CD4-positive, alpha-beta memory T cell (primary cell): ENCODE results near the gene CENPVL2. TPM values are rescaled to one million over a fixed set of nuclear protein-coding genes. Genes with fewer than 3 reads are reported as not detected.
"Not testable (repeated sequence)": the region's sequence is repeated elsewhere in the genome, so short reads cannot be mapped to it uniquely, and the experiment has no call there.

Source experiments
- CTCF ChIA-PET: fragments of 350-600 bp; sonication (Branson Sonifier 250); formaldehyde crosslinking; loops from one replicate; lab custom pipeline; 2021; ENCODE audit warnings: inconsistent platforms; ENCODE audit not compliant: partially characterized antibody; lab: Charles Lee
- POLR2A ChIA-PET: fragments of 350-600 bp; sonication (Branson Sonifier 250); formaldehyde crosslinking; loops from one replicate; lab custom pipeline; 2021; ENCODE audit not compliant: partially characterized antibody; lab: Charles Lee
- DNase-seq, 5 donors: peaks; one replicate each; pipeline versions ENCODE4 v3.0.0 to v3.0.0-alpha.2; 2020 to 2022; ENCODE audit warnings: mixed read lengths in 1 of 5
- H3K27ac ChIP-seq: one replicate; pipeline ENCODE4 v1.7.0; 2013; ENCODE audit warnings: low read depth, low read length
- H3K27me3 ChIP-seq: 2 replicates; pipeline ENCODE4 v1.7.0; 2013; ENCODE audit warnings: mild to moderate bottlenecking, low read length, moderate library complexity; ENCODE audit not compliant: insufficient read depth
- H3K36me3 ChIP-seq: 2 replicates; pipeline ENCODE4 v1.7.0; 2013; ENCODE audit warnings: mild to moderate bottlenecking, low read length, moderate library complexity; ENCODE audit not compliant: insufficient read depth
- H3K4me1 ChIP-seq: 2 replicates; pipeline ENCODE4 v1.7.0; 2013; ENCODE audit warnings: mild to moderate bottlenecking, low read length, moderate library complexity; ENCODE audit not compliant: insufficient read depth
- H3K4me3 ChIP-seq, 2 donors: one replicate each; pipeline ENCODE4 v1.7.0; 2013; ENCODE audit warnings: low read length in 2 of 2, mild to moderate bottlenecking in 1 of 2
- H3K9me3 ChIP-seq, 2 donors: one replicate each; pipeline ENCODE4 v1.7.0; 2013; ENCODE audit warnings: low read length in 2 of 2, control low read depth in 1 of 2; ENCODE audit not compliant: control insufficient read depth in 1 of 2
- H3K27ac Mint-ChIP-seq, 7 donors: one replicate each; pipeline ENCODE4 v1.8.0; 2020 to 2021; ENCODE audit warnings: mixed read lengths in 7 of 7, mild to moderate bottlenecking in 6 of 7, inconsistent platforms in 3 of 7, moderate library complexity in 3 of 7
- H3K27me3 Mint-ChIP-seq, 2 donors: one replicate each; pipeline ENCODE4 v1.8.0; 2020 to 2021; ENCODE audit warnings: mixed read lengths in 2 of 2
- H3K36me3 Mint-ChIP-seq, 2 donors: one replicate each; pipeline ENCODE4 v1.8.0; 2020 to 2021; ENCODE audit warnings: mixed read lengths in 2 of 2, inconsistent platforms in 1 of 2, mild to moderate bottlenecking in 1 of 2
- H3K4me1 Mint-ChIP-seq, 4 donors: one replicate each; pipeline ENCODE4 v1.8.0; 2020 to 2021; ENCODE audit warnings: mixed read lengths in 4 of 4, mild to moderate bottlenecking in 1 of 4
- H3K4me3 Mint-ChIP-seq, 8 donors: one replicate each; pipeline ENCODE4 v1.8.0; 2020 to 2021; ENCODE audit warnings: mixed read lengths in 8 of 8, mild to moderate bottlenecking in 7 of 8, moderate library complexity in 6 of 8, inconsistent platforms in 3 of 8
- H3K9me3 Mint-ChIP-seq, 8 donors: one replicate each; pipeline ENCODE4 v1.8.0; 2020 to 2021; ENCODE audit warnings: mixed read lengths in 8 of 8, mild to moderate bottlenecking in 5 of 8, inconsistent platforms in 3 of 8, moderate library complexity in 1 of 8
- intact Hi-C: fragments of 100-400 bp; cut with micrococcal nuclease; formaldehyde crosslinking; loops from one replicate; pipeline ENCODE4 v1.15.1; 2023
- polyA plus RNA-seq, 2 donors: library from polyadenylated mRNA; unstranded; fragments of 300-500 nt; fragmentation: Illumina TruSeq; gene quantifications; one replicate each; pipeline ENCODE4 v1.2.3, GENCODE V29; 2021
- total RNA-seq, 2 experiments: library from RNA; stranded (reverse); gene quantifications; one replicate each; pipeline ENCODE4 v1.2.3, GENCODE V29; 2021

CENPVL2 gene
- total and polyA plus RNA-seq, 4 experiments from 2014 or later, result not detected

GRCh38 chrX:51679689-51680433 is 2.8 kb downstream of the CENPVL2 start:
- H3K4me1 ChIP-seq, H3K4me1 Mint-ChIP-seq, H3K27ac ChIP-seq, CTCF ChIA-PET, H3K4me3 ChIP-seq, POLR2A ChIA-PET, H3K27me3 ChIP-seq, H3K36me3 Mint-ChIP-seq, H3K9me3 ChIP-seq, intact Hi-C loops, H3K27me3 Mint-ChIP-seq, DNase-seq, H3K36me3 ChIP-seq, H3K27ac Mint-ChIP-seq, H3K4me3 Mint-ChIP-seq, H3K9me3 Mint-ChIP-seq: not testable (repeated sequence)

- no peak for DNase-seq
- no peaks in the 10 kb centered on the region for H3K27me3 ChIP-seq
- H3K4me3 Mint-ChIP-seq, result no peak overlapping the region
Measured at GRCh38 chrX:51665981-51666380, 16.6 kb downstream of the CENPVL2 start.

GRCh38 chrX:51643377-51643776 is 39.3 kb downstream of the CENPVL2 start:
- ChIA-PET POLR2A (no interaction called here), CTCF (no interaction called here)
- Histone ChIP-seq H3K9me3 (no peaks in the 10 kb centered on the region), H3K27me3 (no peaks in the 10 kb centered on the region), H3K4me1 (no peaks in the 10 kb centered on the region), H3K4me3 (no peak overlapping the region), H3K27ac (no peak overlapping the region), H3K36me3 (no peaks in the 10 kb centered on the region)
- Mint-ChIP-seq H3K36me3 (no peaks in the 10 kb centered on the region), H3K27me3 (peaks cover 8 to 17% of the 10 kb centered on the region in 2 donors), H3K4me3 (no peak overlapping the region), H3K27ac (no peak overlapping the region), H3K9me3 (peaks cover 0 to 2% (median 0%) of the 10 kb centered on the region in 8 donors), H3K4me1 (no peaks in the 10 kb centered on the region)
- no peak for DNase-seq
- intact Hi-C loops, result no loop called here

More at GRCh38 chrX:51665981-51666380, 16.6 kb downstream of the CENPVL2 start:
- Histone ChIP-seq H3K4me1 (no peaks in the 10 kb centered on the region), H3K27ac (no peak overlapping the region), H3K36me3 (no peaks in the 10 kb centered on the region), H3K9me3 (no peaks in the 10 kb centered on the region), H3K4me3 (no peak overlapping the region)
- Mint-ChIP-seq H3K27ac (no peak overlapping the region), H3K27me3 (peaks cover 5 to 6% of the 10 kb centered on the region in 2 donors), H3K4me1 (peaks cover 0 to 3% (median 0%) of the 10 kb centered on the region in 4 donors), H3K9me3 (no peaks in the 10 kb centered on the region), H3K36me3 (no peaks in the 10 kb centered on the region)
- intact Hi-C loops, result no loop called here
- ChIA-PET POLR2A (no interaction called here), CTCF (interaction anchor here (0.7 kb wide), 1 partner anchor 416 kb away, joined by 4 read pairs; no protein-coding TSS in a partner anchor)

DNA sequence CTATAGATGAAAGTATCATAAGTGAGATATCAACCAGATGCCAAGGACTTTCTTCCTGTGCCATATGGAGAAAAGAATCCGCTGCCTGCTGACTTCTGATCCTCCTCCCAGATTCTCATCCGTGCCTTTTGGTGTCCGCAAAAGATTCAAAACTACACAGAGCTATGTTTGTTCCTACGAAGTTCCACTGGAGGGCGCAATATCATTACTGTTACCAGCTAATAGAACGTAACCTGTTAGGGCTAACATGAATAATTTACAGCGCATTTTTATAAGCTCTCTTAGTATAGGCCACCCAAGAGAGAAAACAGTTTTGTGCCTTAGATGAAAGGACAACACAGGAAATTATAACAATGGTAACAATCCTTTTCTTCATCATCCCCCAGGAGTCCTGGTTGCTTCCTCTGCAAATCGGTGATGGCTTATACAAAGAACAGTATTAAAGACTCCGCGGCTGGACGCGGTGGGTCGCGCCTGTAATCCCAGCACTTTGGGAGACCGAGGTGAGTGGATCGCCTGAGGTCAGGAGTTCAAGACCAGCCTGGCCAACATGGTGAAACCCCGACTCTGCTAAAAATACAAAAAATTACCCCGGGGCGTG is 41.1 kb downstream of the CENPVL2 start:
- no peaks in the 10 kb centered on the region for H3K27me3 ChIP-seq
- H3K9me3 ChIP-seq, result no peaks in the 10 kb centered on the region
- no peaks in the 10 kb centered on the region for H3K4me1 Mint-ChIP-seq
- H3K27ac ChIP-seq, result no peak overlapping the region
- intact Hi-C loops, result no loop called here
- H3K27ac Mint-ChIP-seq, result no peak overlapping the region
- H3K4me3 ChIP-seq, result no peak overlapping the region
- ChIA-PET CTCF (interaction anchor here (1.1 to 1.4 kb wide), 3 partner anchors 17 to 620 kb away, joined by 3 to 4 read pairs (median 4); no protein-coding TSS in a partner anchor), POLR2A (no interaction called here)
- H3K27me3 Mint-ChIP-seq, result peaks cover 8 to 16% of the 10 kb centered on the region in 2 donors
- H3K36me3 Mint-ChIP-seq, result no peaks in the 10 kb centered on the region
- no peaks in the 10 kb centered on the region for H3K36me3 ChIP-seq
- no peaks in the 10 kb centered on the region for H3K4me1 ChIP-seq
- H3K9me3 Mint-ChIP-seq, result no peaks in the 10 kb centered on the region
- peak in 2 of 5 donors; percentile 5 to 6 for DNase-seq
- no peak overlapping the region for H3K4me3 Mint-ChIP-seq

DNA sequence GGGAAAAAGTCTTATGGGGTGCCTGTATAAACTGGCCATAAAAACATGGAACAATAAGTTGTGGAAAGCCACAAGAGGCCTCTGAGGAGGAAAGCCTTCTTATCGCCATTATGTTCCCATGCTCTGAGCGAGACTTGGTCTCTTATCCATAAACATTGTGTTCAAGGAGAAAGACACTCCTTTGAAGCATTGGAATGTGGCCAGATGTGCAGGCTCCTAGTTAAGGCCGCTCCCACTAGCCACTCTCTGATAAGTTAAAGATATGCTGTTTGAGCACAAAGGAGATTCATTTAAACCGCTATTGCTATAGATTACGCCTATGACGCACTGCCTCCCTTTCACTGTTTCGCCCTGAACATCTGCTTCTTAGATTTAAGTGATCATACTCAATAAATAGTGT is 46.1 kb downstream of the CENPVL2 start:
- H3K4me1 Mint-ChIP-seq, H3K27ac Mint-ChIP-seq, H3K4me3 Mint-ChIP-seq, H3K4me1 ChIP-seq, POLR2A ChIA-PET, H3K4me3 ChIP-seq, H3K27ac ChIP-seq, H3K27me3 ChIP-seq, CTCF ChIA-PET, H3K36me3 Mint-ChIP-seq, DNase-seq, H3K36me3 ChIP-seq, H3K9me3 Mint-ChIP-seq, intact Hi-C loops, H3K9me3 ChIP-seq: not testable (repeated sequence)
- H3K27me3 Mint-ChIP-seq, result peaks cover 6 to 10% of the 10 kb centered on the region in 2 donors

Other genes with a start within 250 kb of the CENPVL2 start
- under 1 TPM; 0.80 to 0.84 TPM for gene NUDT11, start 186.2 kb downstream of the CENPVL2 start, total RNA-seq
- 1 to 10 TPM in 1 of 2 donors, under 1 TPM in 1; 0.39 to 1.0 TPM for gene NUDT11, start 186.2 kb downstream of the CENPVL2 start, polyA plus RNA-seq
- gene CENPVL3, start 63.9 kb downstream of the CENPVL2 start, total RNA-seq, result not detected
- not detected for gene CENPVL3, start 63.9 kb downstream of the CENPVL2 start, polyA plus RNA-seq
- not detected for gene CENPVL1, start 27.7 kb upstream of the CENPVL2 start, total RNA-seq
- not detected for gene CENPVL1, start 27.7 kb upstream of the CENPVL2 start, polyA plus RNA-seq
- 10 to 100 TPM; 12.0 to 13.1 TPM for gene GSPT2, start 60.6 kb upstream of the CENPVL2 start, total RNA-seq
- 1 to 10 TPM; 7.3 to 8.3 TPM for gene GSPT2, start 60.6 kb upstream of the CENPVL2 start, polyA plus RNA-seq
- 10 to 100 TPM; 27.4 to 34.6 TPM for gene MAGED1, start 210.8 kb upstream of the CENPVL2 start, total RNA-seq
- gene MAGED1, start 210.8 kb upstream of the CENPVL2 start, polyA plus RNA-seq, result 10 to 100 TPM; 31.7 to 41.1 TPM